Brain pericyte (primary cell): Measurements from ENCODE around the gene GMPR2.
A peak's percentile ranks its signal among the peaks of the same experiment; 100 is the strongest.

Experiments used
- DNase-seq: peaks from one replicate; pipeline ENCODE4 v3.0.0-alpha.2; 2012; ENCODE audit warnings: low read depth, low spot score

Gene GMPR2

DNA sequence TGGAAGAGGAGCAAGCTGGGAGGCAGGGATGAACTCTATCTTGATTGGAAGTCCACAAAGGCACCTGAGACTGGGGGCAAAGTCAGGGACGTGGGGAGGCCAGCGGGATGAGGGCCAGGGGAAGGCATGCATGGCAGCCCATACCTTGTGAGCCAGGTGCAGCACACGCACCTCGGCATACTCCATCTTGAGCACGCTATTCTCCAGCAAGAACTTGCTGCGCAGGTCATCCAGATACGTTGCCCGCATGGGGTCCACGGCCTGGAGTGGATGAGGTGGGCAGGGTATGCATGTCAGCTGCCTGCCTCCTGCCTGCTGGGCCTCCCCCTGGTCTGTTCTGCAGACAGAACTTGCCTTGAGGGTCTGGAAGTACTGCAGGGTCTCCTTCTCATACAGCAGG is 34.8 kb downstream of the GMPR2 start:
- DNase-seq = no peak

DNA sequence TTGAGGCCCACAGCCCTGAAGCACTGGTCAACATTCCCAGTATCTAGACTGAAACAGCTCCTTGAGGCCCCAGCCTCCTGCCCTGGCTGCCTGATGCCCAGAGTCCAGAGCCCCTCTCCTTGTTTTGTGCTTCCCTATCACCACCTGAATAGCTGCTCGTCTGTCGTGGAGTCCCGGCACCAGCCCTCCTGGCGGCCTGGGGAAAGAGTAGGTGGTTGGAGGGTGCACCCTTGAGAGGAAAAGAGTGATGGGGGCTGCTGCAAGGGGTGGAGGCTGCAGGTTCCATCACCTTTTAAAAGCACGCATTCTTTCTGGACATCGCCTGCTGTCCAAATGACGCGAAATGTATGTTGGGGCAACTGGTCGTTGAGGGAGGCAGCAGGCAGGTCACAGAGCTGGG is 35.5 kb downstream of the GMPR2 start:
- no peak for DNase-seq

DNA sequence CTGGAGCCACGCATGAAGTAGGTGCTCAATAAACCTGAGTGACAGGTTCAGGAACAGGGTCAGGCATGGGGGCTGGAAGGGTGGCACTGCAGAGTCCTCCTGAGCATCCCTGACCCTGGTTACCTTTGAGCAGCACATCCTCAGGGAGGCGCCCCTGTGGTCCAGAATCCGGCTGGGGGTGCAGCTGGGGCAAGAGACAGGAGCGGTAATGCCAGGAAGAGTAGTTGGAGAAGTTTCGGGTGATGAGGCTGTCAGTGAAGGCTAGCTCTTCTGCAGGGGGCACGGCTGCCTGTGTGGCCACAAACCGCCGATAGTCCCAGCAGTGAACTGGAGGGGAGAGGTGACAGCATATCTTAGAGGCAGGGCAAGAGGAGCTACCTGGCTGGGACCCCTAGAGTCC is 36.6 kb downstream of the GMPR2 start:
- DNase-seq = no peak

DNA sequence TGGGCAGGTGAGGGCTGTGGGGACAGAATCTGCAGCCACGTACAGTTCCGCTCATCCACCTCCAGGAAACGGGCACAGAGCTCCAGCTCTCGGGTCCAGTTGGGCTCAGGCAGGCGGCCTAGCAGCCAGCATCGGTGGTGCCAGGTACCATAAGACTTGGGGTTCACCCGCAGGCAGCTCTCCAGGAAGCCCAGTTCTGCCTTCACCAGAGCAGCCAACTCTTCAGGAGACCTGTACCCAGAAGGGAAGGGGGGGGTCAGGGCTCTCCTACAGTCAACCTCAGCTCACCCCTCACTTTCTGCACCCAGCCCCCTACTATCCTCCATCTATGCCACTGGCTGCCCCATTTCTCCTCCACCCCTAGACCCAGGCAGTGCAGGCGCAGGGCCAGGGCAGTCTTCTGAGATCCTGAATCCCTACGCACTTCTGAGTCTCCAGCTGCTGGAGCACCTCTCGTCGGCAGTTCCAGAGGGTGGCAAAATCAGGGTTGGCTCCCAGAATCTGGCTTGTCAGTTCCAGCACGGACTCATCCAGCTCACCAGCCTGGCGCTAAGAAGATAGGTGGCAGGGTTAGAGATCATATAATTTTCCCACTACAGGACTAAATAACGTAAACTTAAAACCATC is 37.3 kb downstream of the GMPR2 start:
- no peak for DNase-seq

DNA sequence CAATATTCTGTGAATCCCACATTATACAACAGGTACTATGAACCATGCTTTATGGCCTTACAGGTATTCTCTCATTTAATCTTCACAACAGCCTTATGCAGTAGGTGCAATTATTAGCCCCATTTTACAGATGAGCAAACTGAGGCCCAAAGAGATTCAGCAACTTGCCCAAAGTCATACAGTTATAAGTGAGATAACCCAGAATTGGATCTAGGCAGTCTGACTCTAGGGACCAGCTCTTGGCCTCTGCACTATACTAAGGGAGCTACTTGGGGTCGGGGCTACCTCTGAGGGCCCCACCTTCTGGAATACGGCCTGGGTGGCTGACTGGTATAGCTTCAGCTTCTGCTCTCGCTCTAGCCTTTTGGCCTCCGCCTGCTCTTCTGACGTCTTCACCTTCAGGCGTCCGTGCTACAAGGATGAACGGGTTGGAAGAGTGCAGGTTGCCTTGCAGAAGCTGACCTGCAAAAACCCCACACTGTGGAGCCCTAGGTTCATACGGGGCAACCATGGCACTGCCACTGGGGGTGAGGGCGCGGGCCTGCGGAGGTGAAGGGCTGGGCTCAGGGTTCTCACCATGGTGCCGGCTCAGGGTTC is 37.9 kb downstream of the GMPR2 start:
- peak; percentile 17 for DNase-seq

DNA sequence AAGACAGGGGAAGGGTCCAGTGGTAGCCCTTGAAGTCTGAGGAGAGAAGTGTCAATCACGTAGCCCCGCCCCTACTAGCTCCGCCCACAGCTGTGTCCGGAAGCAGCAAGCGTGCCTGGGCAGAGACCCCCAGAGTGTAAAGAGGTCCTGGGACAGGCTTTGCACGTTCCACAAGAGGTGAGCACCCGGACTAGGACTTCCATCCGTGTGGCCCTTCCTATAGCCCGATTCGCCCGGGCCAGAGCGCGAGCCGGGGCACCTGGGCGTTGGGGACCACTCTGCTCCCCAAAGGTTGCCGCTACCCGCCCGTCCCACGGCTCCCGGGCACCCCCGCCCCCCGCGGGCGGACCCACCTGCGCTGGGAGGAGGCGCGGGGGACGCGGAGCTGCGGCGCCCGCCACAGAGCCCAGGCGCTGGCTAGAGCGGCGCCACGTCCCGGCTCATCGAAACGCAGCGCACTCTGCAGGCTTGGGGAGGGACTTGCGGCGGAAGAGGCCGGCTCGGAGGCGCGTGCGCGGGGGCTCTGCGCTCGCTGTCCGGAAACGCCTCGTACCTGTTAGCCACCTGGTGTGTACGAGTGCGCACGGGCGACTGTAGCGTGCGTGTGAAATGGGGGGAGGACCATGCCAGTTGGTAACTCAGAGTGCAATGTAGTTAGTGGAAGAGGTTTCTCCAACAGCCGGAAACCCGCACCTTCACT is 38.6 kb downstream of the GMPR2 start, which contains the start of gene RABGGTA:
RABGGTA (minus strand) TSS at position 464 of the 700 bp plus-strand sequence. CDS start 482 bp downstream, outside the sequence.
- peak; percentile 57 for DNase-seq

DNA sequence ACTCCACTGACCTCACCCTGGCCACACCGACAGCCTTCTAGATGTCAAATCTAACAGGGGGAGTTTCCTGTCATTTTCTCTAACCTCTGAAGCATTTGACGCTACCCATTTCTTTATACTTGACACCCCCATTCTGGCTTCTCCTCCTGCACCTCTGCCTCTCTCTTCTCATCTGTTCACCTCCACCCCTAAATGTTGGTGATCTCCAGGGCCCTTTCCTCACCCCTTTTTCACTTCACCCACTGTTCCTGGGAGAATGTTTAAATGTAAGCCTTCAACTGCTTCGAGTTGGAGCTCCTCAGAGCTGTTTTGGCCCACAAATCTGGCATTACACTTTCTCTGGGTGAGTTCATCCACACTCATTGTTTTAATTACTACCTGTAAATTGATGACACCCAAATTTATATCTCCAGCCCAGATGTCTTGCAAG is 39.1 kb downstream of the GMPR2 start:
- DNase-seq = no peak

DNA sequence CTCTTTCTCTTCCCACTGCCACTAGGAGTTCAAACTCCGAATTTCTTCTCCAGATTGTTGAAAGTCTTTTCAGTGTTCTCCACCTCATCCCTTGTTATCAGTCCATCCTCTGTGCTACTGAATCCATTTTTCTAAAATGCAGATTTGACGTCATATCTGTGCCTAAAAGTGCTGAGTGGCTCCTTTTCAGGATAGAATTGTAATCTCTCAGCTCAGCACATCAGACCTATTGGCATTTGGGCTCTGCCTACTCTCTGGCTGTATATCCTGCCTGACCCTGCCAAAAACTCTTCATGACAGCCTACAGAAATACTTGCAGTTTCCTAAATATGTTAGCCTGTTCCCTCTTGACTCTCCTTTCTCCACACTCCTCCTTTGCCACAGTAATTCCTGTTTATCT is 39.7 kb downstream of the GMPR2 start:
- no peak for DNase-seq

DNA sequence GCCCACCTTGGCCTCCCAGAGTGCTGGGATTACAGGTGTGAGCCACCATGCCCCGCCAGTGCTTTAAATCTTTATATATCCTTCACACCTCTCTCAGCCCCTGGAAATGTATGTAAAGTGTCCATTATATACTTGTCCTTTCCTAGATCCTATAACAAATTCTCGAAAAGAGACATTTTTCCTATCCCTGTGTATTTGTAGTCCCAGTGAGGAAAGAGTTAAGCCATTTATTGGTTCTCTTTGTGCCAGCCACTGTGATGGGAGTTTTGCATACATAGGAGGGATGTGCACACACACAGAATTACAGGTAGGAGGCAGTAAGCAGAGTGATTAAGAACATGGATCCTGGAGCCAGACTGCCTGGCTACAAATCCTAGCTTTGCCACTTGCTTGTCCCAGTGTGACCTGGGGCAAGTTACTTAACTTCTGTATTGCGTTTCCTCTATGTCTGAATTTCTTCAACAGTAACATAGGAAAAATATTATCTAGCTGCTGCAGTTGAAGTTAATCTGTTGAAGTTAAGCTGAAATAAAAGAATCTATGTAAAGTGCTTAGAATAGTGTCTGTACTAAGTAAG is 40.8 kb downstream of the GMPR2 start:
- no peak for DNase-seq

DNA sequence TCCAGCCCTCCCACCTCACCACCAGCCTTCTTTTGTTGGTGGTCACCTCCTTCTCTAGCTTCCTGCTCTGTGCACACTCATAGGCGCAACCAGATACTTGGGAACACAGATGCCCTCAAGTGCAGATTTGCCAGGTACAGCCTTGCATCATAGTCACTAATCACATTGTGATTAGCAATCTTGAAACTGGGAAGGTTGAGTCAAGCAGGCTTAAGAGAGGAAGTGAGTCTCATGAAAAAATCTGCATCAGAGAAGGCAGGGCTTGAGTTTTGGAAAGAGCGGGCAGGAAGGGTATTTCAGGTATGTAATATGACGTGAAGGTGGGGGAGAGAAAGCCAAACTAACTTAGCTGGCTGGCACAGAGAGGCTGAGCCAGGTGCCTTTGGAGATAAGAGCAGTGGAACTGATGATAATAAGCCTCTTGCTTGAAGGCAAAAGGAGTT is 41.4 kb downstream of the GMPR2 start:
- DNase-seq = no peak

DNA sequence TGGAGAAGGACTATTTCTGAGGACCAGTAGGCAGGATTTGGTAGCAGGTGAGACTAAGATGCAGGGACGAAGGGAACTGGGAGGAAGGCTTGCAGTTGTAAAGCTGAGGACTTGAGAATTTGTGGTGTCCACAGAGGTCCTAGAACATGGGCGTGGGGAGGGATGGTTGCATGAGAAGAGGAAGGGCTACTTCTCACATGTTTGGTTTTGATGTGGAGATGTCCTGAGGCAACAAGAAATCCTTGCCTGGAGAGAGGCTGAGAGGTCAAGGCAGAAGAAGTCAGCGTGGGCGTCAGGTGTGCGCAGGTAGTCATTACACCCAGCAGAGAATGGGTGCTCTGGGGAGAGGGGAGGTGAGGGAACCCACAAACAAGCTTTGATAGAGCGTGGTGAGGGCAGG is 44.3 kb downstream of the GMPR2 start:
- no peak for DNase-seq

DNA sequence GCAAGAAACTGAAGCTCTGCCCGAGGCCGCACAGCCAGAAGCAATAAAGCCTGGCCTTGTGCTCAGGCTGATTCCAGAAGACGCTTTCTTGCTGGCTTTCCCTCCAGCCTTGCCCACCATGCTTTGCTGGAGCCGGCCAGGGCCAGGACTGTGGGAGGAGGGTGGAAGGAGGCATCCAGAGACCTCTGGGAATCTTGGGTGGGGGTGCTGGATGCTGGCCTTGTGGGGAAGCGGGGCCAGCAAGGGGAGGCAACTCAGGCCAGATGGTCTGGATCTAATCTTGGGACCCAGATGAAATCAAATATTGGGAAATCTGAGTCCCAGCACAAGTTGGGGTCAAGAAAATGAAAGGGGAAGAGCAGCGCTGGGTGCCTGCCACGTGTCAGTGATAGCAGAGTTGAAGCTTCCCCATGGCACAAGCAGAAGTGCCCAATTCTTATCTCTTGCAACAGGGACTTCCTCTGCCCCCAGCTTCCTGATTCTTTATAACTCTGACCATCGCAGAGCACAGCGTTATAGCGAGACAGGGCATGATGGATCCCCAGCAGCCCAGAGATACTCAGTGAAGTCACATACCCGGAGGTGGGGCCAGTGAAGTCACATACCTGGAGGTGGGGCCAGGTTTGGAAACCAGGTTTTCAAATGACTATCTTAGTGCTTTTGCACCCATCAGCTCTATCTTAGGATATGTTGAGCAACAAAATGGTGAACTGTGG is 45.0 kb downstream of the GMPR2 start:
- DNase-seq = no peak

DNA sequence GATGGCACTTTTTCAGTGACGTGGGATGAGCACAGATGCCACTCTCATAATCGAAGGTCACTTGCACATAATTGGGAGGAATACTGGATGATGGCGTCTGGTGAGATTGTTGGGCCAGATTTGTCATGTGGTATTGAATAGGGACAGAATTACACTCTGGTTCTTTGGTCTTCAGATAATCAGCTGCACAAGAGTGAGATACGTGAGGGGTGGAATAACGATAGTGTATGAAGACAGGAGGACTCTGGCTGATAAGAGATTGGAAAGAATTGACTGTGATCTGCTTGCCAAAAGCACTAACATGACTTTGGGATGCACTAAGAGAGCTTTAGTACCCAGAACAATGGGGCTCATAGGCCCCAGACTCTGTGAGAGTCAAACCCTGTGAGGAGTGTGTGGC is 45.7 kb downstream of the GMPR2 start:
- DNase-seq = no peak

DNA sequence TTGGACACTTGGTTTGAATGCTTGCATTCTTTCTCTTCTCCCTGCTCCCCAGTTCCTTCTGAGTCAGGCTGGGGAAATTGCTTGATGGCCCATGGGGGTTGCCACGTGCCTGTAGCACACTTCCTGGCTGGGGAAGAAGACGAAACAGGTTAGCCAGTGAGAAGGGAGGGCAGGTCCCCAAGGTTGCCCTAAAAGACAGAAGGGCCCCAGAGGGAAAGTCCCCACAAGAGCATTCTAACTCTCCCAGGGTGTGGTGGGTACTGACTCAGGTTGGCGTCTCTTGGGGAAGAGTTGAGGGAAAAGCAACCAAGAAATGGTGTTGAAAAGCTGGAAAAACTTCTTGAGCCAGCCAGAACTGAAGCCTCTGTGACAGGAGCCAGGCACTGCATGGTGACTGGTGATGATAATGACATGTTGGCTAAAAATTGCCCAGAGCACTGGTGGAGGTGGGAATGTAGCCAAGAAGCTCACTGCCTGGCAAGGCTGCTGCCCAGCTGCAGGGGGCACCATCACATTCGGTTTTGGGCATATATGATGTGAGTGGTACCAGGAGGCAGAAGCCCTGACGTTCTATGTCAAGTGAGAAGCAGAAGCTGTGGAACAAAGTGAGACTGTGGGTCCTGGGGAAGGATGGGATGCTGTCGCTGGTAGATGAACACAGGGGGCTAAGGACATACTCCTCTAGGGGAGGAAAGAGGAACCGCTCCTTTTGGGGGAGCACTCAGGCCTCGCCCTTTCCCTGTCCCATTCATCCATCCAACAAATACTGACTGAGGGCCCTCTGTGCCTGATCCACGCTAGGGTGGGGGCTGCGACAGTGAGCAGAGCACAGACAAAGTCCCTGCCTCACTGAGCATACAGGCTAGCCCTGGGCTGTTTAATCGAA is 46.8 kb downstream of the GMPR2 start:
- no peak for DNase-seq

DNA sequence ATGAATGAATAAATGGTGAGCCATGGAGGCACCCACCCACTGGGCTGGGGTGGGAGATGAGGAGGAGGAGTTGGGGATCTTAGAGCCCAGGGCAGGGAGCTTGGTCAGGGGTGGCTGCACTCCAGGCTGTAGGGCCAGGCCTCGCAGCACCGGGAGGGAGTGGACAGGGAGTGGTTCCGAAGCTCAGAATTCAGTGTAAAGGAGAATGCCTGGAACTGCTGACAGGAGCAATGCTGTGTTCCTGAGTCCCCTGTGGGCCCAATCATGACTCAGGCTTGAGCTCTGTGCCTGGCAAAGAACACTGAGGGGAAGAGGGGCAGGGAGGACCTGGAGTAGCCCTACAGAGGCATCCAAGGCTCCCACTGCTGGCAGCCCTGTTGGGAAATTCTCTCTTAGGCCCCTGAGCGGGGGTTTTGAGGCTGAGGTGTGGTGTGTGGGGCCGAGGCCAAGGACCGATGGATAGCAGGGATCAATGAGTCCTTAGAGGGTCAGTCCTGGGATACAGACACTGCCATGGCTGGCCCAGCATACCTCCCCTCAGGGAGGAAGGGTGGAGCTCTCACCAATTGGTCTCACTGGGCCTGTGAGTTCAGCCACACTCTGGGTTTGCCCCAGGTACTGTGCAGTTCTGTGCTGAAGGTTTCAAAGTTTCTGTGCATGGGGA is 48.2 kb downstream of the GMPR2 start:
- no peak for DNase-seq

DNA sequence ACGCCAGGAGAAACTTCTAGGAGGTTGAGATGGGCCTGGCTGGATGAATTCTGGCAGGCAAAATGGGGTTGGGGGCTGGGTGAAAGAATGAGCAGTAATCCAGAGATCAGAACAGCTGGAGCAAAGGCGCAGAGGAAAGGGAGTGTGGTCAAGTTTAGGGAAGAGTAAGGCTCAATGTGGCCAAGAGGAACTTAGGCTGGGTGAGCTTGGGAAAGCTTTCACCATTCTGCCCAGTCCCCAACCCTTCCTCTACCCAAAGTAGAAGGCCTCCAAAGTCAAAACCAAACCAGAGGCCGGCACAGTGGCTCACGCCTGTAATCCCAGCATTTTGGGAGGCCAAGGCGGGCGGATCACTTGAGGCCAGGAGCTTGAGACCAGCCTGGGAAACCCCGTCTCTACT is 48.9 kb downstream of the GMPR2 start:
- no peak for DNase-seq

DNA sequence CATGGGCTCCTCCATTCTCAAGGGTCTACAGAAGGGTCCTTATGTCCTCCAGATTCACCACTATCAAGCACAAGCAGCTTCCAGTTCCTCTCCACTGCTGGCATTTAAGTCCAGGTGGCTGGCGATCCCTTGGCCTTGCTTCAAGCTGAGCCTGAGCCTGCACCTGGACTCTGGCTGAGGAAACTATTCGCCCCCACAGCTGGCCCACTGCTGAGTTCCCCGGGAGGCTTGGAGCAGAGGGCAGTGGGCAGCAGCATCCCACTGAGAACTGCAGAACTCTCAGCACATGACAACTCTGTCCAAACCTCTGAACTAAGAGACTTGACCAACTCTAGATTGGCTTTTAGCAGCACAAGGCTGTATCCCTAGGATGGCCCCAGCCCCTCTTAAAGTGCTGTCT is 50.0 kb downstream of the GMPR2 start:
- no peak for DNase-seq

DNA sequence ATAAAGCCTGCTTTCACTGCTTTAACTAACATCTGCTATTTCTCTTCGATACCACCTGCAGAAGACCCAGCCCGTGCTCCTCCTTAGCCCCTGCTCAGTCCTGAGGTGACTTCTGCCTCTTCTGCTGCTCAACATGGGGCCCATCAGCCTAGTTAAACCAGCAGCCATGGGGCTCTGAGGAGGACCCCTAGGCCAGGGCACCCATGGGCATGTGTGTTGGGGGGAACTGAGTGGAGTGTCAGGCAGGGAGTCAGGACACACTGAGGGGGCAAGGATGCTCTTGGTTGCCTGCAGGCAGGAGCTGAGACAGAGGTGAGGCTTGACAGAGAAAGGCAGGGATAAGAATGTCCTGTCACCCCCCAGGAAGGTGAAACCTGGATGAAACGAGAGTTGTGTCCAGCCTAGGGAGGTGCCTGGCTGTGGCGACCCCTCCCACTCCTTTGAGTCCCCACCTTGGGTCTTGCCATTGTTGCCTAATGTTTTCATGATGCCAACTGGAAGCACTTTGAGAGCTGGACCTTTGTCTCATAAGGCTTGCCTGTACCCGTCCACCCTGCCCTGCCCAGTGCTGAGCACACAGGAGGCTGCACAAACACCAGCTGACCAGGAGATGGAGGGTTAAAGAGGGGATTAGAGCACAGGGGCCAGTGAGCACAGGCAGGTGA is 51.2 kb downstream of the GMPR2 start:
- no peak for DNase-seq

DNA sequence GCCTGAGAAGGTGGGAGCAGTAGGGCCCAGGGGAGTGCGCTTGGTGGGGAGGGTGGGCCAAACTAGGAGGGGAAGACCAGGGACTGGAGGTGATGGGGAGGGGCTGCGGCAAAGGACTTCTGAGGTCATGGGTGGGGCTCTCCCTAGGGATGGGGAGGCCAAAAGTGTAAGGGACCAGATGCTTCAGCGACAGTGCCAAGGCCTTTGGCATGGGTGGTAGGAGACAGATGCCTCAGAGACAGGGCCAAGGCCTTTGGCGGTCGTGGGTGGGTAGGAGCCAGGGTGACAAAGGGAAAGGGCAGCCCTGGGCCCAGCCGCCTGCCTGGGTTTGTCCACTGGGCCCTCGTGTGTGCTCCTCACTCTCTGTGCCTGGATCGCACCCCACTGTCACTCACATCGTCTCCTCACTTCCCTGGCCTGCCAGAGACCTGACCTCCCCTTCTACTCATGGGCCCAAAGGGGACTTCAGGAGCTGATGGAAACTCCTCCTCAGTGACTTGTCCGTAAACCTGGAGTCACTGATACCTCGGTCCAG is 51.8 kb downstream of the GMPR2 start:
- DNase-seq = no peak

DNA sequence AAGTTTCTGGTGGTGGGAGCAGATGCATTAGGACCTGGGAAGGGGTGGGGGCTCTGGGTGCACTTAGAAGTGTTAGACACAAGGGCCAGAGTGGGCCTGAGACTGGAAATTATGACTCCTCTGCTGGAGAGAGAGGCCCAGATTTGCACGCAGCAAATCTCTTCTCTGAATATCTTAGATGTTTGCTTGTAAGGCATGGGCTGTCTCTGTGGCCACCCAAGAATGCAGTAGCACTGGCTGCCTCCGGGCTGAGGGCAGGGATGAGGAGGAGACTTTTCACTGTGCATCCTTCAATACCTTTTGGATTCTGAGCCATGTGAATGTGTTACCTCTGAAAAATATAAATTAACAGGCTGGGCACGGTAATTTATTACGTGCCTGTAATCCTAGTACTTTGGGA is 52.6 kb downstream of the GMPR2 start:
- no peak for DNase-seq
